Measurements from ENCODE around the gene TMEM201. TPM values are rescaled to one million over a fixed set of nuclear protein-coding genes. Genes with fewer than 3 reads are reported as not detected.

Gene TMEM201
- total RNA-seq, 1 experiment from 2014 or later: 30.4 TPM

GRCh38 chr1:9651565-9652378 lies 63.1 kb downstream of the TMEM201 start, which contains the start of gene PIK3CD (continued):
- TF ChIP-seq STAT6 (CRISPR knock-in tag; conservative IDR thresholded peaks at IDR 0.05; ENCODE audit: low read depth): 0 out of 2 replicates have a peak, but pooled peaks have one; percentile 60
- no peak for TF ChIP-seq ESRRA (CRISPR knock-in tag; IDR thresholded peaks at IDR 0.05; ENCODE audit: borderline replicate concordance)
- no peak for TF ChIP-seq ZNF281 (CRISPR knock-in tag; IDR thresholded peaks at IDR 0.05)
- no peak for TF ChIP-seq GABPB1 (CRISPR knock-in tag; IDR thresholded peaks at IDR 0.05)
- TF ChIP-seq KAT7 (CRISPR knock-in tag; IDR thresholded peaks at IDR 0.05; ENCODE audit: borderline replicate concordance): no peak
- TF ChIP-seq ZMAT4 (CRISPR knock-in tag; IDR thresholded peaks at IDR 0.05): no peak
- TF ChIP-seq MLX (CRISPR knock-in tag; IDR thresholded peaks at IDR 0.05): no peak
- TF ChIP-seq GRHL2 (CRISPR knock-in tag; IDR thresholded peaks at IDR 0.05; ENCODE audit: insufficient replicate concordance, severe bottlenecking): no peak
- no peak for TF ChIP-seq FOXP1 (CRISPR knock-in tag; IDR thresholded peaks at IDR 0.05; ENCODE audit: borderline replicate concordance)
- no peak for TF ChIP-seq RELA (CRISPR knock-in tag; IDR thresholded peaks at IDR 0.05; ENCODE audit: borderline replicate concordance)
- no peak for TF ChIP-seq ZNF423 (CRISPR knock-in tag; IDR thresholded peaks at IDR 0.05)
- 0 out of 2 replicates have a peak, but pooled peaks have one; percentile 21 for TF ChIP-seq E2F5 (CRISPR knock-in tag; IDR thresholded peaks at IDR 0.05)
- no peak for TF ChIP-seq TP53 (CRISPR knock-in tag; IDR thresholded peaks at IDR 0.05)
- no peak for TF ChIP-seq ATF6 (CRISPR knock-in tag; IDR thresholded peaks at IDR 0.05)

Measured in WTC11 (cell line).